ENCODE results near the gene CTNND2. TPM values are rescaled to one million over a fixed set of nuclear protein-coding genes. Genes with fewer than 3 reads are reported as not detected.

CTNND2 gene
- total and polyA plus RNA-seq, 9 of the 15 experiments (the other 6 are each of a cell fraction or from before 2014, with no cell fraction given), result 0.03 to 0.35 TPM; not detected in 7

GRCh38 chr5:11385251-11385900, 518.9 kb downstream of the CTNND2 start:
- Histone ChIP-seq H3K36me3 (ENCODE audit: control insufficient read depth, insufficient read depth, low read length) (no peaks in the 10 kb centered on the region), H2AFZ (ENCODE audit: low read depth, low read length) (no peak overlapping the region), H3K27me3 (ENCODE audit: control insufficient read depth in 2 of 2, insufficient read depth in 2 of 2, low read length in 2 of 2) (peaks cover 0 to 5% of the 10 kb centered on the region in 2 experiments; a peak in 1 of 5 replicates), H3K27ac (ENCODE audit: extremely low read depth, low read depth, low read length) (no peak overlapping the region), H3K79me2 (ENCODE audit: control insufficient read depth, insufficient read depth, low read length) (no peaks in the 10 kb centered on the region), H3K4me1 (replicated peaks in 1 of 2; ENCODE audit: control insufficient read depth in 2 of 2, insufficient read depth in 2 of 2, low read length in 2 of 2) (peaks cover 0 to 4% of the 10 kb centered on the region in 2 experiments; a peak in 1 of 5 replicates), H3K9ac (ENCODE audit: insufficient read depth in 1 of 2, low read depth in 2 of 2, low read length in 2 of 2) (no peak overlapping the region), H4K20me1 (replicated peaks; ENCODE audit: control insufficient read depth, insufficient read depth, low read length) (no peaks in the 10 kb centered on the region), H3K9me1 (ENCODE audit: control insufficient read depth, insufficient read depth, low read length) (no peaks in the 10 kb centered on the region), H3K4me2 (ENCODE audit: insufficient read depth, low read length) (no peak overlapping the region), H3K4me3 (no peak overlapping the region), H3K9me3 (replicated peaks; ENCODE audit: control insufficient read depth, insufficient read depth, low read depth, low read length) (no peaks in the 10 kb centered on the region)
- 14% methylated on average over 31 of the region's 33 CpGs for WGBS (ENCODE audit: insufficient coverage, low coverage, missing lambda C conversion rate)
- intact Hi-C loops (cut with micrococcal nuclease), result no loop called here
- ATAC-seq (no peak), FAIRE-seq (no peak), DNase-seq (ENCODE audit: extremely low read depth in 1 of 4, low spot score in 3 of 4) (no peak)
- in situ Hi-C loops (cut with MboI), result no loop called here
- ChIA-PET POLR2A (no interaction called here), CTCF (ENCODE audit: low intra/inter-chr PET ratio) (no interaction called here)
- no TSS peak for BruUV-seq (replicated peaks)
- TF ChIP-seq MEF2D (tag; conservative IDR thresholded peaks at IDR 0.05; ENCODE audit: low read depth) (no peak), POLR3A (IDR thresholded peaks at IDR 0.05; ENCODE audit: borderline replicate concordance, extremely low read depth, insufficient read depth, insufficient read length) (no peak), BCLAF1 (IDR thresholded peaks at IDR 0.05; ENCODE audit: borderline replicate concordance in 1 of 2, control insufficient read depth in 1 of 2, low read depth in 2 of 2, low read length in 1 of 2) (no peak), MCM5 (IDR thresholded peaks at IDR 0.05; ENCODE audit: low read depth) (no peak), NKRF (IDR thresholded peaks at IDR 0.05; ENCODE audit: borderline replicate concordance) (no peak), OTX1 (CRISPR knock-in tag; IDR thresholded peaks at IDR 0.05) (no peak), RNF2 (IDR thresholded peaks at IDR 0.05) (no peak)
- TF ChIP-seq, protein P1, sequence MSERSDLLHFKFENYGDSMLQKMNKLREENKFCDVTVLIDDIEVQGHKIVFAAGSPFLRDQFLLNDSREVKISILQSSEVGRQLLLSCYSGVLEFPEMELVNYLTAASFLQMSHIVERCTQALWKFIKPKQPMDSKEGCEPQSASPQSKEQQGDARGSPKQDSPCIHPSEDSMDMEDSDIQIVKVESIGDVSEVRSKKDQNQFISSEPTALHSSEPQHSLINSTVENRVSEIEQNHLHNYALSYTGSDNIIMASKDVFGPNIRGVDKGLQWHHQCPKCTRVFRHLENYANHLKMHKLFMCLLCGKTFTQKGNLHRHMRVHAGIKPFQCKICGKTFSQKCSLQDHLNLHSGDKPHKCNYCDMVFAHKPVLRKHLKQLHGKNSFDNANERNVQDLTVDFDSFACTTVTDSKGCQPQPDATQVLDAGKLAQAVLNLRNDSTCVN (CRISPR knock-in tag; IDR thresholded peaks at IDR 0.05), result no peak
- TF ChIP-seq, protein P2, sequence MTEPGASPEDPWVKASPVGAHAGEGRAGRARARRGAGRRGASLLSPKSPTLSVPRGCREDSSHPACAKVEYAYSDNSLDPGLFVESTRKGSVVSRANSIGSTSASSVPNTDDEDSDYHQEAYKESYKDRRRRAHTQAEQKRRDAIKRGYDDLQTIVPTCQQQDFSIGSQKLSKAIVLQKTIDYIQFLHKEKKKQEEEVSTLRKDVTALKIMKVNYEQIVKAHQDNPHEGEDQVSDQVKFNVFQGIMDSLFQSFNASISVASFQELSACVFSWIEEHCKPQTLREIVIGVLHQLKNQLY (CRISPR knock-in tag; conservative IDR thresholded peaks at IDR 0.05), result no peak
- TF ChIP-seq, protein P3, sequence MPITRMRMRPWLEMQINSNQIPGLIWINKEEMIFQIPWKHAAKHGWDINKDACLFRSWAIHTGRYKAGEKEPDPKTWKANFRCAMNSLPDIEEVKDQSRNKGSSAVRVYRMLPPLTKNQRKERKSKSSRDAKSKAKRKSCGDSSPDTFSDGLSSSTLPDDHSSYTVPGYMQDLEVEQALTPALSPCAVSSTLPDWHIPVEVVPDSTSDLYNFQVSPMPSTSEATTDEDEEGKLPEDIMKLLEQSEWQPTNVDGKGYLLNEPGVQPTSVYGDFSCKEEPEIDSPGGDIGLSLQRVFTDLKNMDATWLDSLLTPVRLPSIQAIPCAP (CRISPR knock-in tag; IDR thresholded peaks at IDR 0.05; ENCODE audit: borderline replicate concordance), result no peak

Measured in K562 (cell line).